ENCODE data around the gene WNT4. TPM values are rescaled to one million over a fixed set of nuclear protein-coding genes. Genes with fewer than 3 reads are reported as not detected.

WNT4 gene
- total and polyA plus RNA-seq, 9 of the 15 experiments (the other 6 are each of a cell fraction or from before 2014, with no cell fraction given), result 0.01 TPM; not detected in 8

DNA sequence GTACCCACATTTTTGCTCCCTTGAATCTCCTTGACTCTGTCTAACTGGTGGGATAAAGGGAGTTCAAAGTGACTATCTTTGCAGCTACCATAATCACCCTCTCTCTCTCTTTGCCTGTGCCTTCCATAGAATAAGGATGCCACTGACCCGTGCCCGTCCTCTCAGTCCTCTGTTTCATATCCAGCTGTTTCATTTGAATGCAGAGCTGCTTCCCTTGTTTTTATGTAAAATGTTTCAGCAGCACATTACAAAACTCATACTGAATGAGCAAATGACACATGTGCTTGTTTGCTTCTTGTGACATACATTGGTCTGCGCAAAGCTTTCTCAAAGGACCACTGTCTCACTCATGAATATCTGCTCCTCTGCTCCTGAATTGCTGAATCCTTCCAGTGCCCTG, 52.0 kb downstream of the WNT4 start (continued):
- no peak for TF ChIP-seq ZNF589 (CRISPR knock-in tag; IDR thresholded peaks at IDR 0.05; ENCODE audit: low read depth)
- no peak for TF ChIP-seq HMGN3 (IDR thresholded peaks at IDR 0.05; ENCODE audit: borderline replicate concordance, extremely low read depth, insufficient read length, low read depth, low read length)
- TF ChIP-seq, protein P1, sequence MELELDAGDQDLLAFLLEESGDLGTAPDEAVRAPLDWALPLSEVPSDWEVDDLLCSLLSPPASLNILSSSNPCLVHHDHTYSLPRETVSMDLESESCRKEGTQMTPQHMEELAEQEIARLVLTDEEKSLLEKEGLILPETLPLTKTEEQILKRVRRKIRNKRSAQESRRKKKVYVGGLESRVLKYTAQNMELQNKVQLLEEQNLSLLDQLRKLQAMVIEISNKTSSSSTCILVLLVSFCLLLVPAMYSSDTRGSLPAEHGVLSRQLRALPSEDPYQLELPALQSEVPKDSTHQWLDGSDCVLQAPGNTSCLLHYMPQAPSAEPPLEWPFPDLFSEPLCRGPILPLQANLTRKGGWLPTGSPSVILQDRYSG (tag; conservative IDR thresholded peaks at IDR 0.05; ENCODE audit: low read depth), result no peak
- TF ChIP-seq, protein P2, sequence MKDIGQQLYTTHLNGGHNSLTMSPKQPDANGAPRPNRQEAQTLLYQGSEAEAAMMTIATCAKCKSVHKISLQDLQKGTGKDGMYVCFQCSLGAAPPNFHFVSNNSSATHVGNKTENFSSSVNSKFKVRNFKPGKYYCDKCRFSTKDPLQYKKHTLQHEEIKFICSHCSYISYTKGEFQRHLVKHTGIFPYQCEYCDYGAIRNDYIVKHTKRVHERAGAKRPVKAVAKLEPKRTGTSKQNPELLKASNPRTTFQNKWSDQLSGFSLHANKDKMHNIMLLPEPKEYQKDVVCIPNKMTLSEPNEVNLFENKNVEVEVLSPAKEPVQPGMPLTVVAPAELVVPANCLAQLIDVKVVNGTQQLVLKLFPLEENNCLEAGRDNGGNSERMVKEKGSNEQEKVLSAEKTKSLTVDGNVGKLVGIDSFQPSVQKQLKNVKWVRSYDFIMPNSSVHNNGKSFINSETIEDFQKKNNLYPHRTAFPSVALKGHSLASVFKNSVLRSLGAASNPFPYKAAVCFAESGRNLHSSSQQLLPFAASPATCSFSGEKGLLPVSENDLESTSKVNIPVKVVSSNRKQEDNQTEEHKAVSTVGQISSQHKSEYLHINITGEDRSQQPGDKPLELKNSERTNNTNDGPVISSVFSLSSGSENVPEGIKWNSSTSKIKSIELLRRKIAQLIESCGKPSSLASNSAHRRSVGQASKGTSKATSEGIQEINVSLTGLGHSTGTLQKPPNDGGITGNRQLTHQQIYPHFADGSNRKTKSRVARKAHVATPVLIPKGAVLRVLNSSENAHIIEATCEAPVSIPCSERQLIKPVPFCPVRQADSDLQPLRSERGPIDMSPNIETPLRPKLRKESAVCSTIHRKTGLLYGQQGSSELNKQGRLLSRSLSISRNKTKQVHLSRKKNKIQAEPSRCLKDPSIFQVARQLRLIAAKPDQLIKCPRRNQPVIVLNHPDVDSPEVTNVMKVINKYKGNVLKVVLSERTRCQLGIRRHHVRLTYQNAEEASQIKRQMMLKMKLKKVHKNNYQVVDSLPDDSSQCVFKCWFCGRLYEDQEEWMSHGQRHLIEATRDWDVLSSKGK (CRISPR knock-in tag; IDR thresholded peaks at IDR 0.05), result no peak
- TF ChIP-seq FOXA3 (CRISPR knock-in tag; conservative IDR thresholded peaks at IDR 0.05 in 1 of 2, IDR thresholded peaks at IDR 0.05 in 1 of 2), result no peak
- TF ChIP-seq PHB2 (IDR thresholded peaks at IDR 0.05; ENCODE audit: low read depth), result no peak
- TF ChIP-seq ZNF75A (CRISPR knock-in tag; IDR thresholded peaks at IDR 0.05), result no peak
